Smooth muscle cell (in vitro differentiated cells): Measurements from ENCODE around the gene SLC19A1. TPM values are rescaled to one million over a fixed set of nuclear protein-coding genes. Genes with fewer than 3 reads are reported as not detected.

ENCODE experiments used
- DNase-seq: peaks from one replicate; lab custom pipeline; 2025; ENCODE audit not compliant: unreplicated experiment; lab: John Stamatoyannopoulos, UW
- H2AFZ ChIP-seq: fragments of 200-600 bp; sonication (generic); 2 replicates; pipeline ENCODE4 v1.6.0; 2016; ENCODE audit warnings: antibody characterized with exemption, low read depth, mild to moderate bottlenecking
- H3F3A ChIP-seq: fragments of 200-600 bp; sonication (generic); 2 replicates; pipeline ENCODE4 v1.6.0; 2017; ENCODE audit warnings: antibody characterized with exemption, low read depth
- H3K27ac ChIP-seq: fragments of 200-600 bp; sonication (generic); 2 replicates; pipeline ENCODE4 v1.5.1; 2016; ENCODE audit warnings: low read depth, mild to moderate bottlenecking
- H3K27me3 ChIP-seq: fragments of 200-600 bp; sonication (generic); 2 replicates; pipeline ENCODE4 v1.6.1; 2016; ENCODE audit warnings: low read depth, mild to moderate bottlenecking
- H3K36me3 ChIP-seq: fragments of 200-600 bp; sonication (generic); 2 replicates; pipeline ENCODE4 v1.5.1; 2016; ENCODE audit warnings: low read depth
- H3K4me1 ChIP-seq: fragments of 200-600 bp; sonication (generic); 2 replicates; pipeline ENCODE4 v1.5.1; 2016; ENCODE audit warnings: low read depth
- H3K4me2 ChIP-seq: fragments of 200-600 bp; sonication (generic); 2 replicates; pipeline ENCODE4 v1.6.0; 2016; ENCODE audit warnings: mild to moderate bottlenecking
- H3K4me3 ChIP-seq: fragments of 200-600 bp; sonication (generic); 2 replicates; pipeline ENCODE4 v1.5.1; 2016; ENCODE audit warnings: mild to moderate bottlenecking
- H3K79me2 ChIP-seq: fragments of 200-600 bp; sonication (generic); 2 replicates; pipeline ENCODE4 v1.6.0; 2016; ENCODE audit warnings: low read depth, mild to moderate bottlenecking
- H3K9ac ChIP-seq: fragments of 200-600 bp; sonication (generic); 2 replicates; pipeline ENCODE4 v1.6.0; 2016; ENCODE audit warnings: low read depth
- H3K9me3 ChIP-seq: fragments of 200-600 bp; sonication (generic); replicated peaks from 2 replicates; pipeline ENCODE4 v1.5.1; 2016; ENCODE audit warnings: low read depth
- H4K20me1 ChIP-seq: fragments of 200-600 bp; sonication (generic); 2 replicates; pipeline ENCODE4 v1.6.0; 2016; ENCODE audit warnings: low read depth
- WGBS: methylation state at CpG from one replicate; pipeline ENCODE4 v1.1.7; 2016; ENCODE audit warnings: low lambda C conversion rate; 5-methylcytosine and 5-hydroxymethylcytosine counted together
- polyA plus RNA-seq: library from polyadenylated mRNA; unstranded; fragments of >200 nt; fragmentation: Nextera tagmentation; extraction: Ambion mirVana; gene quantifications from 2 replicates; pipeline ENCODE4 v1.2.1, GENCODE V29; 2016
- total RNA-seq: library from RNA; depleted of rRNA; stranded (reverse); fragments of >200 nt; gene quantifications from 2 replicates; pipeline ENCODE4 v1.2.3, GENCODE V29; 2014
- TF ChIP-seq, protein P1 (sequence below): fragments of 200-600 bp; sonication (generic); IDR thresholded peaks from 2 replicates; pipeline ENCODE4 v1.5.1; 2017; ENCODE audit warnings: borderline replicate concordance, mild to moderate bottlenecking, antibody characterized with exemption; ENCODE audit not compliant: insufficient read depth, poor library complexity, severe bottlenecking

SLC19A1 gene
- total and polyA plus RNA-seq, 2 experiments from 2014 or later = 2.3 to 33.2 TPM

DNA sequence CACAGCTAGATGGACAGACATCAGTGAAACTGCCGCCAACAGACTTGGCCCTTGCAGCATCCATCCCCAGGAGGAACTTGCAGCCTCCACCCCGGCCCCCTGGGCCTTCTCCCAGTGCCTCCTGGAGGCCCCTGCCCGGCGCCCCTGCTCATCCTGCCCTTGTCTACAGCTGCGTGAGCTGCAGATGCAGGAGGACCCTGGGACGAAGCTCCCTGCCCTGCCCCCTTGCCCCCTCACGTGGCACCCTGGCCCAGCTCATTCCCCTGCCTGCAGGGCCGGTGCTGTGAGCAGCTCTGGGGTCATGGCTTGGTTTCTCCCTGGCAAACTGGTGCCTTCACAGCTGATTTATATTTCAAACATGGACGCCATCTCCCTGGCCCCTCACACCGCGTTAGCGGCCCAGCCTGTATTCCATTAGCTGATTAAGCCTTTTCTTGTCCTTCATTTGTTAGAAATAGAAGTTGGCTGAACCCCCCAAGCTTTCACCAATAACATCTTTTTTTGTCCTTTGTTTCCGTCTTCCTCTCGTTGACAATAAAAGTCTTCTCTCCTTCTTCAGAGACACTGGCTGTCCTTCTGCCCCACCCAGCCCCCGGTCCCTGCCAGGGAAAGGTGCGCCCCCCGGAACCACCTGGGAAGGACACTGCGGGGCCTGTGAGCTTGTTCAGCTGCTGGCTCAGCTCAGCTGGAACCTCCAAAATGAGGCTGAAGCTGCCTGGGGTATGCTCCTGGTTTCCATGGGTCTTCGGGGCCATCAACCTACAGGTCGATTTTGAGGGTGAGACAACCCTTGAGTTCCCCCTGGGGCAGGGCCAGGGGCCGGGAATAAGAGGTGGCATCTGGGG lies 34.0 kb upstream of the SLC19A1 start:
- H3K27me3 ChIP-seq = no peaks in the 10 kb centered on the region
- no peak overlapping the region for H2AFZ ChIP-seq
- peaks cover 3% of the 10 kb centered on the region for H3K4me1 ChIP-seq
- DNase-seq = no peak
- no peaks in the 10 kb centered on the region for H3K79me2 ChIP-seq
- H3F3A ChIP-seq = no peaks in the 10 kb centered on the region
- 88% methylated on average over 19 of the region's 21 CpGs for WGBS
- H3K9me3 ChIP-seq = no peaks in the 10 kb centered on the region
- no peak overlapping the region for H3K4me3 ChIP-seq
- H3K9ac ChIP-seq = no peak overlapping the region
- no peak overlapping the region for H3K4me2 ChIP-seq
- TF ChIP-seq, protein P1, sequence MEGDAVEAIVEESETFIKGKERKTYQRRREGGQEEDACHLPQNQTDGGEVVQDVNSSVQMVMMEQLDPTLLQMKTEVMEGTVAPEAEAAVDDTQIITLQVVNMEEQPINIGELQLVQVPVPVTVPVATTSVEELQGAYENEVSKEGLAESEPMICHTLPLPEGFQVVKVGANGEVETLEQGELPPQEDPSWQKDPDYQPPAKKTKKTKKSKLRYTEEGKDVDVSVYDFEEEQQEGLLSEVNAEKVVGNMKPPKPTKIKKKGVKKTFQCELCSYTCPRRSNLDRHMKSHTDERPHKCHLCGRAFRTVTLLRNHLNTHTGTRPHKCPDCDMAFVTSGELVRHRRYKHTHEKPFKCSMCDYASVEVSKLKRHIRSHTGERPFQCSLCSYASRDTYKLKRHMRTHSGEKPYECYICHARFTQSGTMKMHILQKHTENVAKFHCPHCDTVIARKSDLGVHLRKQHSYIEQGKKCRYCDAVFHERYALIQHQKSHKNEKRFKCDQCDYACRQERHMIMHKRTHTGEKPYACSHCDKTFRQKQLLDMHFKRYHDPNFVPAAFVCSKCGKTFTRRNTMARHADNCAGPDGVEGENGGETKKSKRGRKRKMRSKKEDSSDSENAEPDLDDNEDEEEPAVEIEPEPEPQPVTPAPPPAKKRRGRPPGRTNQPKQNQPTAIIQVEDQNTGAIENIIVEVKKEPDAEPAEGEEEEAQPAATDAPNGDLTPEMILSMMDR = no peak
- no peak overlapping the region for H3K27ac ChIP-seq
- no peaks in the 10 kb centered on the region for H3K36me3 ChIP-seq
- H4K20me1 ChIP-seq = no peaks in the 10 kb centered on the region

GRCh38 chr21:45575304-45575992 lies 33.2 kb upstream of the SLC19A1 start:
- H3K4me2 ChIP-seq = no peak overlapping the region
- H3K9ac ChIP-seq = no peak overlapping the region
- H3F3A ChIP-seq = no peaks in the 10 kb centered on the region
- TF ChIP-seq, protein P1 = no peak
- no peak overlapping the region for H3K27ac ChIP-seq
- H2AFZ ChIP-seq = no peak overlapping the region
- H3K36me3 ChIP-seq = no peaks in the 10 kb centered on the region
- WGBS = 93% methylated on average over 26 of the region's 26 CpGs
- no peaks in the 10 kb centered on the region for H3K79me2 ChIP-seq
- DNase-seq = no peak
- peaks cover 5% of the 10 kb centered on the region for H3K4me1 ChIP-seq
- H3K9me3 ChIP-seq = no peaks in the 10 kb centered on the region
- no peaks in the 10 kb centered on the region for H4K20me1 ChIP-seq
- H3K4me3 ChIP-seq = no peak overlapping the region
- no peaks in the 10 kb centered on the region for H3K27me3 ChIP-seq

DNA sequence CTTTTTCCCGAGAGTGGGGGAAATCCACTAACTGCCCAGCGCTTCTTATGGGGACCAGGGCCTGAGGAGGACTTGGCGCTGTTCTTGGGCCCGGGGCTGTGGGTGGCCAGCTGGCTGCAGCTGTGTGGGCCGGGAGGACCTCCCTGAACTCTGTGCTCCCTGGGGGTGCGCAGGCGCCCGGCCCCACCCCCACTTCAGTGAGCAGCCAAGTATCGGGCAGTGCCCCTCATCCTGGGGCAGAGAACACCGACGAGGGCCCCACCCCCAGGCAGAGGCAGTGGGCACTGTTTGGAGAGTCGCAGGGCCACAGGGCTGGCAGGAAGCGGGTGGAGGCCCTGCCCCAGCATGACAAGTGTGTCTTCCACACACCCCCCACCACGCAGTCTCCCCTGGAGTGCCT lies 32.5 kb upstream of the SLC19A1 start:
- no peak overlapping the region for H3K9ac ChIP-seq
- no peaks in the 10 kb centered on the region for H3K27me3 ChIP-seq
- H3K9me3 ChIP-seq = no peaks in the 10 kb centered on the region
- TF ChIP-seq, protein P1 = no peak
- no peaks in the 10 kb centered on the region for H4K20me1 ChIP-seq
- H3K4me2 ChIP-seq = no peak overlapping the region
- H3F3A ChIP-seq = no peaks in the 10 kb centered on the region
- peaks cover 5% of the 10 kb centered on the region for H3K4me1 ChIP-seq
- H2AFZ ChIP-seq = no peak overlapping the region
- H3K27ac ChIP-seq = no peak overlapping the region
- H3K4me3 ChIP-seq = no peak overlapping the region
- no peak for DNase-seq
- H3K36me3 ChIP-seq = no peaks in the 10 kb centered on the region
- WGBS = 94% methylated on average over 14 of the region's 14 CpGs
- no peaks in the 10 kb centered on the region for H3K79me2 ChIP-seq
